OCI-LY7 (cell line): ENCODE data around the gene RBBP7.

ENCODE experiments used
- CTCF ChIP-seq: fragments of 200-600 bp; sonication (generic); conservative IDR thresholded peaks from 2 replicates; pipeline ENCODE4 v1.5.1; 2014; ENCODE audit warnings: mild to moderate bottlenecking, antibody characterized with exemption, low read length, moderate library complexity, mixed read lengths
- EZH2phosphoT487 ChIP-seq: fragments of 200-600 bp; sonication (generic); IDR thresholded peaks from 2 replicates; pipeline ENCODE4 v1.6.1; 2018; ENCODE audit warnings: low read depth, borderline replicate concordance, mild to moderate bottlenecking, mixed run types, antibody characterized with exemption, low read length, moderate library complexity, mixed read lengths

GRCh38 chrX:16796298-16796697 lies 73.9 kb downstream of the RBBP7 start:
- TF ChIP-seq CTCF (no peak), EZH2phosphoT487 (no peak)
